Measurements from ENCODE around the gene C9orf78.
A peak's percentile ranks its signal among the peaks of the same experiment; 100 is the strongest.

Gene C9orf78

GRCh38 chr9:129845373-129845772, 10.3 kb upstream of the C9orf78 start:
- FAIRE-seq = no peak

GRCh38 chr9:129841071-129841470, 6.0 kb upstream of the C9orf78 start:
- no peak for FAIRE-seq
- DNase-seq (ENCODE audit: low spot score) = no peak

More at GRCh38 chr9:129845373-129845772, 10.3 kb upstream of the C9orf78 start:
- no peak for DNase-seq (ENCODE audit: low spot score)

- no peak for DNase-seq (ENCODE audit: low spot score)
- no peak for FAIRE-seq
These were observed 5.0 kb upstream of the C9orf78 start for GRCh38 chr9:129840034-129840433.

GRCh38 chr9:129839324-129840023, 4.4 kb upstream of the C9orf78 start:
- no peak for DNase-seq (ENCODE audit: low spot score)
- FAIRE-seq = no peak

GRCh38 chr9:129838707-129839259, 3.7 kb upstream of the C9orf78 start:
- DNase-seq (ENCODE audit: low spot score) (no peak), FAIRE-seq (no peak)

GRCh38 chr9:129836311-129837007, 1.4 kb upstream of the C9orf78 start:
- FAIRE-seq = no peak
- DNase-seq (ENCODE audit: low spot score) = no peak

GRCh38 chr9:129835860-129836223, 767 bp upstream of the C9orf78 start:
- FAIRE-seq = no peak
- DNase-seq (ENCODE audit: low spot score) = no peak

- DNase-seq (ENCODE audit: low spot score) = peak; percentile 16
- FAIRE-seq = no peak
These were observed 467 bp downstream of the C9orf78 start for GRCh38 chr9:129834489-129835127.

- no peak for DNase-seq (ENCODE audit: low spot score)
These were observed 2.1 kb downstream of the C9orf78 start for GRCh38 chr9:129832982-129833381.

GRCh38 chr9:129828969-129829368, 6.1 kb downstream of the C9orf78 start:
- FAIRE-seq = no peak
- DNase-seq (ENCODE audit: low spot score) = no peak

More at GRCh38 chr9:129832982-129833381, 2.1 kb downstream of the C9orf78 start:
- no peak for FAIRE-seq

GRCh38 chr9:129828051-129828450, 7.0 kb downstream of the C9orf78 start:
- no peak for FAIRE-seq

GRCh38 chr9:129826759-129827158, 8.3 kb downstream of the C9orf78 start:
- no peak for FAIRE-seq

More at GRCh38 chr9:129828051-129828450, 7.0 kb downstream of the C9orf78 start:
- DNase-seq (ENCODE audit: low spot score) = no peak

GRCh38 chr9:129826344-129826743, 8.7 kb downstream of the C9orf78 start:
- FAIRE-seq = no peak
- no peak for DNase-seq (ENCODE audit: low spot score)

More at GRCh38 chr9:129826759-129827158, 8.3 kb downstream of the C9orf78 start:
- no peak for DNase-seq (ENCODE audit: low spot score)

GRCh38 chr9:129823935-129824601, 11.0 kb downstream of the C9orf78 start, which contains the start of gene TOR1A:
Gene TOR1A, minus strand, starts transcription at chr9:129824136. Its CDS starts 51 bp downstream, at chr9:129824085.
- FAIRE-seq = no peak

GRCh38 chr9:129823542-129823934, 11.5 kb downstream of the C9orf78 start:
- DNase-seq (ENCODE audit: low spot score) (peak; percentile 23), FAIRE-seq (no peak)

More at GRCh38 chr9:129823935-129824601, 11.0 kb downstream of the C9orf78 start, which contains the start of gene TOR1A:
- peak; percentile 93 for DNase-seq (ENCODE audit: low spot score)

- FAIRE-seq = no peak
These were observed 12.1 kb downstream of the C9orf78 start for GRCh38 chr9:129822898-129823541.

GRCh38 chr9:129816501-129817435, 18.3 kb downstream of the C9orf78 start:
- FAIRE-seq (no peak), DNase-seq (ENCODE audit: low spot score) (no peak)

More at GRCh38 chr9:129822898-129823541, 12.1 kb downstream of the C9orf78 start:
- peak; percentile 17 for DNase-seq (ENCODE audit: low spot score)

- no peak for DNase-seq (ENCODE audit: low spot score)
- no peak for FAIRE-seq
These were observed 19.8 kb downstream of the C9orf78 start for GRCh38 chr9:129815278-129815677.

- no peak for FAIRE-seq
- DNase-seq (ENCODE audit: low spot score) = no peak
These were observed 20.4 kb downstream of the C9orf78 start for GRCh38 chr9:129814432-129815223.

Measured in urothelium cell line (cell line).